Activated CD4-positive, alpha-beta T cell treated with anti-CD3 and anti-CD28 coated beads, Interleukin-2, Interleukin-6, amounts not matched to agents 100 ng/mL and 50 ng/mL, durations not matched to agents 16 hours and 8 hours (primary cell): ENCODE data around the gene OR2A14.
"Not testable (repeated sequence)": the region's sequence is repeated elsewhere in the genome, so short reads cannot be mapped to it uniquely, and the experiment has no call there.

Experiments
- DNase-seq: peaks from one replicate; pipeline ENCODE4 v3.0.0-alpha.2; 2020

The OR2A14 gene

GRCh38 chr7:144122876-144123275 lies at the start of gene OR2A14:
Gene OR2A14 (plus strand): TSS chr7:144123176. CDS start chr7:144129113, 5,937 bp downstream.
- DNase-seq, result no peak

- no peak for DNase-seq
Observed at GRCh38 chr7:144074374-144074773, 48.6 kb upstream of the OR2A14 start.

GRCh38 chr7:144085978-144086377 lies 37.0 kb upstream of the OR2A14 start, which contains the start of gene OR2A12:
Gene OR2A12 (plus strand): TSS chr7:144086278. CDS start chr7:144095108, 8,830 bp downstream.
- DNase-seq, result no peak

GRCh38 chr7:144086730-144087129 lies 36.2 kb upstream of the OR2A14 start:
- DNase-seq, result no peak

- no peak for DNase-seq
Observed at GRCh38 chr7:144087230-144087629, 35.7 kb upstream of the OR2A14 start.

GRCh38 chr7:144090667-144091066 lies 32.3 kb upstream of the OR2A14 start:
- no peak for DNase-seq

GRCh38 chr7:144098776-144099175 lies 24.2 kb upstream of the OR2A14 start:
- no peak for DNase-seq

- no peak for DNase-seq
Observed at GRCh38 chr7:144100607-144101006, 22.4 kb upstream of the OR2A14 start.

GRCh38 chr7:144102041-144102440 lies 20.9 kb upstream of the OR2A14 start:
- DNase-seq, result no peak

GRCh38 chr7:144105211-144105610 lies 17.8 kb upstream of the OR2A14 start:
- DNase-seq, result no peak

- no peak for DNase-seq
Observed at GRCh38 chr7:144109283-144109682, 13.7 kb upstream of the OR2A14 start, which contains the start of gene OR2A2. Gene OR2A2 (plus strand): TSS chr7:144109583. CDS start chr7:144109583, 0 bp downstream.

- DNase-seq, result no peak
Observed at GRCh38 chr7:144110272-144110671, 12.7 kb upstream of the OR2A14 start.

- DNase-seq, result no peak
Observed at GRCh38 chr7:144113651-144114050, 9.3 kb upstream of the OR2A14 start.

- DNase-seq, result no peak
Observed at GRCh38 chr7:144118341-144118740, 4.6 kb upstream of the OR2A14 start.

GRCh38 chr7:144127714-144128334 lies 4.8 kb downstream of the OR2A14 start:
- peak; percentile 90 for DNase-seq

- DNase-seq, result not testable (repeated sequence)
Observed at GRCh38 chr7:144129601-144130000, 6.6 kb downstream of the OR2A14 start.

- no peak for DNase-seq
Observed at GRCh38 chr7:144130730-144131129, 7.8 kb downstream of the OR2A14 start.

- DNase-seq, result no peak
Observed at GRCh38 chr7:144132262-144132661, 9.3 kb downstream of the OR2A14 start.

GRCh38 chr7:144133307-144133706 lies 10.3 kb downstream of the OR2A14 start:
- DNase-seq, result no peak

GRCh38 chr7:144134116-144134515 lies 11.1 kb downstream of the OR2A14 start:
- DNase-seq, result no peak

- DNase-seq, result no peak
Observed at GRCh38 chr7:144137501-144137900, 14.5 kb downstream of the OR2A14 start.

GRCh38 chr7:144142187-144142586 lies 19.2 kb downstream of the OR2A14 start:
- DNase-seq, result no peak

GRCh38 chr7:144144426-144144825 lies 21.4 kb downstream of the OR2A14 start:
- no peak for DNase-seq

- no peak for DNase-seq
Observed at GRCh38 chr7:144148224-144148827, 25.4 kb downstream of the OR2A14 start.

- DNase-seq, result no peak
Observed at GRCh38 chr7:144158861-144159260, 35.9 kb downstream of the OR2A14 start.
